NCI-H345 treated with DMSO at 0.1 percent for 48 hours (cell line): ENCODE data around the gene FLII.
A peak's percentile ranks its signal among the peaks of the same experiment; 100 is the strongest.
"Not testable (repeated sequence)": the region's sequence is repeated elsewhere in the genome, so short reads cannot be mapped to it uniquely, and the experiment has no call there.

Source experiments
- DNase-seq: peaks from one replicate; lab custom pipeline; 2025; ENCODE audit not compliant: unreplicated experiment; lab: John Stamatoyannopoulos, UW

Gene FLII

GRCh38 chr17:18224053-18224386 lies 34.5 kb downstream of the FLII start:
- DNase-seq: no peak

GRCh38 chr17:18218756-18219415 lies 39.7 kb downstream of the FLII start:
- no peak for DNase-seq

GRCh38 chr17:18217412-18218015 lies 41.0 kb downstream of the FLII start:
- DNase-seq: peak; percentile 0

- DNase-seq: not testable (repeated sequence)
Observed at GRCh38 chr17:18216906-18217305, 41.6 kb downstream of the FLII start.

DNA sequence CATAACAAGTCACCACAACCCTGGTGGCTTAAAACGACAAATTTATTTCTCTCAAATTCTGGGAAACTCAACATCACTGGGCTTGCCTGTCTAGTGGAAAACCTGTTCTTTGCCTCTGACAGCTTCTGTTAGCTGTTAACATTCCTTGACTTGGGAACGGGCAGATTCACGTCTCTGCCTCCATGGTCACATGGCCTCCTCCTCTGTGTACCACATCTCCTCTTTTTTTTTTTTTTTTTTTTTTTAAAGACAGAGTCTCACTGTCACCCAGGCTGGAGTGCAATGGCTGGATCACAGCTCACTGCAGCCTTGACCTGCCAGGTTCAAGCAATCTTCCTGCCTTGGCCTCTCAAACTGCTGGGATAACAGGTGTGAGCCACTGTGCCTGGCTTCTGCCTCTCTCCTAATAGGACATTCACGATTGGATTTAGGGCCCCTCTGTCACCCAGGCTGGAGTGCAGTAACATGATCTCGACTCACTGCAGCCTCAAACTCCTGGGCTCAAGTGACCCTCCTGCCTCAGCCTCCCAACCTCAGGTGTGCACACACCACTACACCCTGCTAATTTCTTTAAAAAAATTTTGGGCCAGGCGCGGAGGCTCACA lies 44.8 kb downstream of the FLII start:
- no peak for DNase-seq

DNA sequence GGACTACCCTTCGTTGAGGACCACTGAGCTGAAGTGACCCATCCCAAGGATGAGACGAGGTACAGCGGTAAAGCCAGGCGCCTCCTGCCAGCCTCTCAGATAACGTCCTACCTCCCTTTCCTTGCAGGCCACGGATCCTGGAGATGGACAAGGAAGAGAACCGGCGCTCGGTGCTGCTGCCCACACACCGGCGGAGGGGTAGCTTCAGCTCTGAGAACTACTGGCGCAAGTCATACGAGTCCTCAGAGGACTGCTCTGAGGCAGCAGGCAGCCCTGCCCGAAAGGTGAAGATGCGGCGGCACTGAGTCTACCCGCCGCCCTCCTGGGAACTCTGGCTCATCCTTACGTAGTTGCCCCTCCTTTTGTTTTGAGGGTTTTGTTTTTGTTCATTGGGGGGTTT lies 50.4 kb downstream of the FLII start:
- no peak for DNase-seq

DNA sequence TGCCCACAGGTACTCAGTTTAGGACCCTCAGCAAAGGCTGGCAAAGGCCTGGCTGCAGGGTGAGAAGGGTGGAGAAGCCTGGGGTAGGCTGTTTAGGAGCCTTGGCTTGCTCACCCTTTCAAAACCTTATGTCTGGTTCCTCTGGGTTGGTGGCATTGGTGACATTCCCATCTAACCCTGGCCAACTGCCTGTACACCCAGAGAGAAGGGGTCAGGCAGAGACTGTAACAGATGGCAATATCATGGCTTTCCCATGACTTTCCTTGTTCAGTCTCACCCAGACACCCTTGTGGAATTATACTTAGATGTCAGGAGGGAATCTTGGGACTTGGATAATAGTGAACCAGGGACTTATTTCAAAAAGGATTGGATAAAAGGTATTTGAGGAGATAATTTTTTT lies 51.6 kb downstream of the FLII start:
- no peak for DNase-seq

DNA sequence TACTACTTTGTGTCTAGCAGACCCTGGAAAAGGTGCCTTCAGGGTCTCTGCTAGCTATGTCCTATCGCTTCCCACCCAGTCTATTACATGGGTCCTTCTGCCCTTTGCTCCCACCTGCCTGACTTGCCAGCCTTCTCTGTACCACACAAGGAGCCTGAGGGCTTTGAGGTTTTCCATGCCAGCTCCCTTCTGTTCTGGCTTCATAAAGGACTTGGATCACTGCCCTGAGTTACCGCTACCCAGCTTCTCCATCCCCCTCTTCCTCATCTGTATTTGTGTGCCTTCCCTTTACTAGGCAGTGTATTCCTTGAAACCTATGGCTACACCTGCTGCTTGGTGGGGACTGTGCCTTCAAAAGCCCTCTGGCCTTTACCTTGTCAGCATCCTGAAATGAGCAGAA lies 52.7 kb downstream of the FLII start:
- DNase-seq: no peak

- no peak for DNase-seq
Observed at GRCh38 chr17:18203308-18203707, 55.2 kb downstream of the FLII start.

- DNase-seq: no peak
Observed at GRCh38 chr17:18201108-18201507, 57.4 kb downstream of the FLII start.

DNA sequence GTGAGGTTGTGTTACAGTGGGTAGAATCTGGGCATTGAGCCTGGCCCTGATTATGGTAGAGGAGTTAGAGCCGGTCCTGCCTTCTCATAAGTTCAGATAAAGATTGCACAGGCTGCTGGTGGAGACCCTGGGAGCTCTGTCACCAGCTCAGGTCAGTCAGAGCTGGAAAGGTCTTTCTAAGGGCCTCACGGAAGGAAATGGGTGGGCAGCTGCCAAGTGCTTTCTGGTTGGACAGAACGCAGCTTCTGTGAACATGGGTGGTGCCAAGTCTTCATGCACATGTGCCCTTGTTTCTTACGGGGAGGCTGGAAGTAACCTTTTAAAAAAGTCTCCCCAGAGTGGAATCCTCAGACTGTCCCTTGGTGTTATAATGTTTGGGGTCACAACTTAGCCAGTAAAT lies 60.0 kb downstream of the FLII start:
- DNase-seq: no peak

- DNase-seq: no peak
Observed at GRCh38 chr17:18197535-18198194, 60.9 kb downstream of the FLII start.

- DNase-seq: no peak
Observed at GRCh38 chr17:18195246-18195645, 63.3 kb downstream of the FLII start.
